ENCODE results near the gene NUDT3. TPM values are rescaled to one million over a fixed set of nuclear protein-coding genes. Genes with fewer than 3 reads are reported as not detected.

The NUDT3 gene
- polyA plus RNA-seq, 3 donors: 9.3 to 33.3 (median 10.9) TPM

- Mint-ChIP-seq H3K4me1 (peaks cover 54% of the 10 kb centered on the region), H3K9me3 (no peaks in the 10 kb centered on the region), H3K4me3 (no peak overlapping the region), H3K27ac (peak overlapping the region in 1 of 7 donors; percentile 14), H3K27me3 (ENCODE audit: low read depth in 3 of 3) (no peaks in the 10 kb centered on the region), H3K36me3 (peaks cover 55 to 62% of the 10 kb centered on the region in 2 donors)
- Histone ChIP-seq H3K4me2 (replicated peaks; ENCODE audit: extremely low read depth, low read length, poor library complexity, severe bottlenecking) (no peak overlapping the region), H3K9ac (ENCODE audit: insufficient read depth, low read length, poor library complexity, severe bottlenecking) (no peak overlapping the region), H3K36me3 (replicated peaks in 1 of 2; ENCODE audit: control insufficient read depth in 1 of 2, insufficient read depth in 2 of 2, low read length in 2 of 2) (peaks cover 25 to 35% of the 10 kb centered on the region in 2 donors), H2AFZ (ENCODE audit: insufficient read depth, low read depth, low read length, poor library complexity, severe bottlenecking) (no peak overlapping the region), H3K79me2 (ENCODE audit: insufficient read depth, low read length) (peaks cover 30% of the 10 kb centered on the region), H3K27ac (ENCODE audit: low read depth in 1 of 2, low read length in 2 of 2) (no peak overlapping the region), H3K4me1 (ENCODE audit: control insufficient read depth in 1 of 2, insufficient read depth in 2 of 2, low read length in 2 of 2) (peaks cover 22 to 38% of the 10 kb centered on the region in 2 donors), H4K20me1 (ENCODE audit: insufficient read depth, low read length) (peaks cover 74% of the 10 kb centered on the region), H3K9me3 (replicated peaks in 1 of 2; ENCODE audit: control insufficient read depth in 1 of 2, insufficient read depth in 1 of 2, low read length in 2 of 2) (no peaks in the 10 kb centered on the region), H3K4me3 (replicated peaks in 1 of 3; ENCODE audit: low read depth in 2 of 3, low read length in 3 of 3) (no peak overlapping the region), H3K27me3 (ENCODE audit: control insufficient read depth in 2 of 2, insufficient read depth in 2 of 2, low read length in 2 of 2) (no peaks in the 10 kb centered on the region)
- WGBS (ENCODE audit: insufficient coverage): 71% methylated on average over 3 of the region's 13 CpGs
- TF ChIP-seq CTCF (IDR thresholded peaks at IDR 0.05): no peak
- no peak for DNase-seq
- intact Hi-C loops (cut with micrococcal nuclease): no loop called here
Observed at GRCh38 chr6:34241351-34242215, 150.9 kb downstream of the NUDT3 start.

- Mint-ChIP-seq H3K27me3 (ENCODE audit: low read depth in 3 of 3) (no peaks in the 10 kb centered on the region), H3K27ac (peak overlapping the region in 1 of 7 donors; percentile 42), H3K4me3 (no peak overlapping the region), H3K9me3 (no peaks in the 10 kb centered on the region), H3K4me1 (peaks cover 52% of the 10 kb centered on the region), H3K36me3 (peaks cover 46 to 57% of the 10 kb centered on the region in 2 donors)
- Histone ChIP-seq H3K27me3 (ENCODE audit: control insufficient read depth in 2 of 2, insufficient read depth in 2 of 2, low read length in 2 of 2) (no peaks in the 10 kb centered on the region), H3K9me3 (replicated peaks in 1 of 2; ENCODE audit: control insufficient read depth in 1 of 2, insufficient read depth in 1 of 2, low read length in 2 of 2) (no peaks in the 10 kb centered on the region), H3K4me2 (replicated peaks; ENCODE audit: extremely low read depth, low read length, poor library complexity, severe bottlenecking) (no peak overlapping the region), H3K36me3 (replicated peaks in 1 of 2; ENCODE audit: control insufficient read depth in 1 of 2, insufficient read depth in 2 of 2, low read length in 2 of 2) (peaks cover 23 to 35% of the 10 kb centered on the region in 2 donors), H2AFZ (ENCODE audit: insufficient read depth, low read depth, low read length, poor library complexity, severe bottlenecking) (no peak overlapping the region), H3K9ac (ENCODE audit: insufficient read depth, low read length, poor library complexity, severe bottlenecking) (no peak overlapping the region), H3K27ac (ENCODE audit: low read depth in 1 of 2, low read length in 2 of 2) (no peak overlapping the region), H3K4me1 (ENCODE audit: control insufficient read depth in 1 of 2, insufficient read depth in 2 of 2, low read length in 2 of 2) (peaks cover 31 to 48% of the 10 kb centered on the region in 2 donors), H3K79me2 (ENCODE audit: insufficient read depth, low read length) (peaks cover 30% of the 10 kb centered on the region), H4K20me1 (ENCODE audit: insufficient read depth, low read length) (peaks cover 69% of the 10 kb centered on the region), H3K4me3 (replicated peaks in 1 of 3; ENCODE audit: low read depth in 2 of 3, low read length in 3 of 3) (no peak overlapping the region)
- no peak for DNase-seq
- no peak for TF ChIP-seq CTCF (IDR thresholded peaks at IDR 0.05)
- intact Hi-C loops (cut with micrococcal nuclease): no loop called here
- 95% methylated on average over 14 of the region's 22 CpGs for WGBS (ENCODE audit: insufficient coverage)
Observed at GRCh38 chr6:34240329-34241248, 151.9 kb downstream of the NUDT3 start.
